Stimulated activated CD4-positive, alpha-beta T cell treated with anti-CD3 and anti-CD28 coated beads, TNF-alpha, amount 100 ng/mL, for 24 hours (primary cell): ENCODE measurements around the gene TRMT6.

Experiments used
- DNase-seq, 3 experiments: peaks; one replicate each; pipeline ENCODE4 v3.0.0-alpha.2; 2020; ENCODE audit warnings: low read depth in 3 of 3

TRMT6 gene

GRCh38 chr20:5950271-5951031 is at the start of gene TRMT6, which contains the start of gene MCM8:
TSS of gene TRMT6 (minus strand) at chr20:5950533. CDS start at chr20:5950405, 128 bp downstream.
TSS of gene MCM8 (plus strand) at chr20:5950652. CDS start at chr20:5952016, 1,364 bp downstream.
- DNase-seq: peak; percentile 92 to 98 (median 95)

DNA sequence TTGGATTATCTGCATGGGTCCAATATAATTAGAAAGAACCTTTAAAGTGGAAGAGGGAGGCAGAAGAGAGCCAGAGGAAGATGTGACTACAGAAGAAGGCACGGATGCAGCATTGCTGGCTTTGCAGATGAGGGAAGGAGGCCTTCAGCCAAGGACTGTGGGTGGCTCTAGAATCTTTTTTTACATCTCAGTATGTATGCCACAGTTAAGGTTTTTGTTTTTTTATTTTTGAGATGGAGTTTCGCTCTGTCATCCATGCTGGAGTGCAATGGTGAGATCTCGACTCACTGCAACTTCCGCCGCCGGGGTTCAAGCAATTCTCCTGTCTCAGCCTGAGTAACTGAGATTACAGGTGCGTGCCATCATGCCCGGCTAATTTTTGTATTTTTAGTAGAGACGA is 49.5 kb upstream of the TRMT6 start:
- DNase-seq: no peak

- DNase-seq: peak in 1 of 3 experiments; percentile 5
Observed at GRCh38 chr20:5996765-5997164, 46.4 kb upstream of the TRMT6 start.

DNA sequence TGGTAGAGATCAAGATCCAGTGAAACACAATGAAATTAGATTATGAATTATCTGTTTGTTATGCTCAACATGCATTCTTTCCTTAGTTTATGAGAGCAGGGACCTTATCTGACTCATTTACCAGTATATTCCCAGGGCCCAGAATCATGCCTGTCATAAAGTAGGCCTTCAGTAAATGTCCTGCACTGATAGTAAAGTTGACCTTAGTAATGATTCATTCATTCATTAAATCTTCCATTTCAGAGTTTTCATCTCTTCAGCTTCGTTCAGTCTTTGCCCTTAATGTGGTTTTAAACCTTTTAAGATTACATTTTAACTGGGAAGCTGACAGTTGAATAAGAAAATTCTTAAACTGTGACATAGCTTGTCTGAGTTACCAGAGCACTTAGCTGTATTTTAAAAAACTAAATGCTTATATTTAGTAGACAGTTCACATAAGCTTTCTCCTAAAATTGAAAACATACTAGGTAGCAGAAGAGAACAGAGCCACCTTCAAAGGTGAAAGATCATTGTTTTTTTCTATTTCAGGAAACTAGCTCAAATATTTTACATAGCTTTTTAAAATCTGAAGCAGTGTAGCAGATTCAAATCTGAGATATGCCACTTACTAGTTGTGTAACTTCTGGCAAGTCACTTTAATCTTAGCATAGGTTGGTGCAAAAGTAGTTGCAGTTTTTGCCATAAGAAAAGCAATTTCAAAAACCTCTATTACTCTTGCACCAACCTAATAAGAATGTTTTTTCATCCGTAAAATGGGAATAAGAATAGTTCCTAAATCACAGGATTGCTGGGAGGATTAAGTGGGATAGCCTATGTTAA is 41.5 kb upstream of the TRMT6 start:
- no peak for DNase-seq

- DNase-seq: no peak
Observed at GRCh38 chr20:5990946-5991345, 40.6 kb upstream of the TRMT6 start.

DNA sequence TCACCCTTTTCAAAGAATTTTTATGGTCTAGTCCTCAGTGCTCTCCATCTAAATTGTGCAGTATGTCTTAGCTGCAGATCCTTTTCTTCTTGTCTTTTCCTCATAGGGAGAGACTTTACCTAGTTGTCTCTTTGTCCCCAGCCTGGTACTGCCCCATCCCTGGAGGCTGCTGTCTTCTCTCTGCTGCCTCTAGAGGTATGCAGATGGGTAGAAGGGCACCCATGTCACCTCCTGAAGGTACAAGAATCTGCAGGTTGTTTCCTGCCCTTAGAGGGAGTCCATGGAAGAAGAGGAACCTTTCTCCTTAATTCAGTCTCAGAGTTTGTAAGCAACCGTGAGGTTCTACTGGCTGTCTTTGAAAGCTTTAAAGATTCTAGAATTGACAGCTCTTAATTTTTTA is 39.2 kb upstream of the TRMT6 start:
- DNase-seq: no peak

GRCh38 chr20:5987383-5987782 is 37.0 kb upstream of the TRMT6 start:
- no peak for DNase-seq

- DNase-seq: no peak
Observed at GRCh38 chr20:5980720-5981538, 30.6 kb upstream of the TRMT6 start.

DNA sequence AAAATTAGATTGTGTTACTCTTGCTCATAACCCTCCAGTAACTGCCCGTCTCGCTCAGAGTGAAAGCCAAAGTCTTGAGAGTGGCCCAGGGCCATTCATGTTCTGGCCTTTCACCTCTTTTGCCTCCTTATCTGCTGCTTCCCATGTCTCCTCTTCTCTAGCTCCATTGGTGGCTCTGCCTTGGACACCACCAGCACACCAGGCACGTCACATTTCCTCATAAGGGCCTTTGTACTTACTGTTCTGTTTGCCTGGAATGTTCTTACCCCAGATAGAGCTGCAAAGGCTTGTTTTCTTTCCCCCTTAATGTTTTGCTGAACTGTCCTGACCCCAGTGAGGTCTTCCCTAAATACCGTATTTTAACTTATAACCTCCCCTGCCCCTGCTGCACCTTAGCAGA is 29.5 kb upstream of the TRMT6 start:
- DNase-seq: no peak

- DNase-seq: no peak
Observed at GRCh38 chr20:5977975-5978374, 27.6 kb upstream of the TRMT6 start.

GRCh38 chr20:5977223-5977622 is 26.9 kb upstream of the TRMT6 start:
- no peak for DNase-seq

DNA sequence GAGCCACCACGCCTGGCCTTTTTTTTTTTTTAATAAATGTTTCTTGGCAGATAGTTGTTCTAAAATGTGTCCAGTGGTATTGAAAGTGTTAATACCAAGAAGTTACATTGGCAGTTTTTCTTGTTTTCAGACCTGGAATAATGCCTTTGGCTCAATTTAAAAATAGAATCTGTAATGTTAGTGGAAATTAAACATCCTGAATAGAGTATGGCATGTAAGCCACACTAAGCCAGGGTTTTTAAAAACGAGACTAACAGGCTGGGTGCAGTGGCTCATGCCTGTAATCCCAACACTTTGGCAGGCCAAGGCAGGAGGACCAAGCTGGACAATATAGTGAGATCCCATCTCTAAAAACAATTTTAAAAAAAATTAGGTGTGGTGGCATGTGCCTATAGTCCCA is 25.4 kb upstream of the TRMT6 start:
- DNase-seq: no peak

- DNase-seq: no peak
Observed at GRCh38 chr20:5974531-5974930, 24.2 kb upstream of the TRMT6 start.

DNA sequence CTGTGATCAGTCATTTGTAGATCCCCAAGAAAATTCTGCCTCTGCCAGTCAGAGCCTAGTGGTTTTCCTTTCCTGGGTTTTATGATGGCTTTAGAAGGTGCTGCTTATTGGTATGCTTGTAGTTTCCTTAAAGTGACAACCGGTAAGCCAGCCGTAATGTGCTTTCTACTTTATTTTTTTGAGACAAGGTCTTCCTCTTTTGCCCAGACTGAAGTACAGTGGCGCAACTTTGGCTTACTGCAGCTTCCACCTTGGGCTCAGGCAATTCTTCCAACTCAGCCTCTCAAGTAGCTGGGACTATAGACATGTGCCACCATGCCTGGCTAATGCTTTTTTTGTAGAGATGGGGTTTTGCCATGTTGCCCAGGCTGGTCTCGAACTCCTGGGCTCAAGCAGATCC is 23.6 kb upstream of the TRMT6 start:
- DNase-seq: no peak

DNA sequence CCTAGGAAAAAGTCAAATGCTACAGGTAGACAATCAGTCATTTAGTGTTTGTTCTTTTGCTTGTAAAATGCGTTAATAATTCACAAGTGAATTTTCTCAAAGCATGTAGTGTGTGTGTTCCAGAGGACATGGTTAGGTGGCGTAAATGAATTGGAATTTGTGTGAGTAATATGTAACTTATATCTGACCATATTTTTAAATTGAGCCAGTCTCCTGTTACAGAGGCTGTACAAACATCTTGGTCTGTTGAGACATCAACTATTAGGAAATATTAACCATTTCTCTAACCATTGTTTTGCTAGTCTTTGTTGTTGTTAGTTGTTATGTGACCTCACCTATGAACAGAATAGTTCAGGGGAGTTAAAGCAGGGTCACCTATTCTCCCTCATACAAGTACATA is 22.8 kb upstream of the TRMT6 start:
- no peak for DNase-seq

DNA sequence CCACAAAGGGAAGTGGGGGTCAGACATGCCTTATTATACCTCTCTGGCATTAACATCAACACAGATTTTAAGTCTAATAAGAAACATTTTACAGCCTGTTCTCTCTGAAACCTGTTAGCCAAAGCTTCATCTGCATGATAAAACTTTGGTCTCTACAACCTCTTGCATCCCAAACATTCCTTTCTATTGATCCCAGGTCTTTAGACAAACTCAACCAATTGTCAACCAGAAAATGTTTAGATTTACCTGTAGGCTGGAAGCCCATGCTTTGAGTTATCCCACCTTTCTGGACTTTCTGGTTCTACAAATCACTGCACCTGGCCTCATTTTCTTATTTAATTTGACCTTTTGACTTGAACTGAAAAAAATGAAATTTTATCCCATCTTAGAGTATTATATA is 20.9 kb upstream of the TRMT6 start:
- no peak for DNase-seq

- no peak for DNase-seq
Observed at GRCh38 chr20:5970381-5970780, 20.0 kb upstream of the TRMT6 start.

DNA sequence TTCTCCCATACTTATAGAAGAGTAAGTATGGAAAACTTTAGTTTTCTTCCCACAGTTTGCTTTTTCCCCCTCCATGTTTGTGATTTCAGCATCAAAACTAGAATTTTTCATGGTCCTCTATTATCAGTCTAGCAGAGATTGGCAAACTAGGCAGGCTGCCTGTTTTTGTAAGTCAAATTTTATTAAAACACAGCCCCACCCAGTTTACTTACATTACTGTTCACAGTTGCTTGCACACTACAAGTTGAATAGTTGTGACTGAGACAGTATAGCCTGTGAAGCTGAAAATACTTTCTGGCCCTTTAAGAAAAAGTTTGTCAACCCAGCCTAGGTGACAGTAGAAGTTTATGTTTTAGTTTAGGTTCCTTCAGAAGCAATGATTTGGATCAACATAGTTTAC is 19.6 kb upstream of the TRMT6 start:
- no peak for DNase-seq

- DNase-seq: no peak
Observed at GRCh38 chr20:5969348-5969935, 19.1 kb upstream of the TRMT6 start.

GRCh38 chr20:5968462-5968861 is 18.1 kb upstream of the TRMT6 start:
- no peak for DNase-seq

DNA sequence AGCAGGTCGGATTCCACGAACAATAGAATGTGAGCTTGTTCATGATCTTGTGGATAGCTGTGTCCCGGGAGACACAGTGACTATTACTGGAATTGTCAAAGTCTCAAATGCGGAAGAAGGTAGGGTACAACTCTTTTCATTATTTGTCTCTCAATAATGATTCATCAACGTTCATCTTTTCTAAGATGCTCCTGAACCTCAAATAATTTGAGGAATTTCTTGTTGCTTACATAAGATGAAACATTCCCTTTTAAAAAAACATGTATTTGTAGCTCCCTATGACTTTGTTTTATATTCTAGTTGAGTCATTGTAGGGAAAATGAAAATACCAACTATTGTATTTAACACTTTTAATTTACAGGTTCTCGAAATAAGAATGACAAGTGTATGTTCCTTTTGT is 17.1 kb upstream of the TRMT6 start:
- DNase-seq: no peak

DNA sequence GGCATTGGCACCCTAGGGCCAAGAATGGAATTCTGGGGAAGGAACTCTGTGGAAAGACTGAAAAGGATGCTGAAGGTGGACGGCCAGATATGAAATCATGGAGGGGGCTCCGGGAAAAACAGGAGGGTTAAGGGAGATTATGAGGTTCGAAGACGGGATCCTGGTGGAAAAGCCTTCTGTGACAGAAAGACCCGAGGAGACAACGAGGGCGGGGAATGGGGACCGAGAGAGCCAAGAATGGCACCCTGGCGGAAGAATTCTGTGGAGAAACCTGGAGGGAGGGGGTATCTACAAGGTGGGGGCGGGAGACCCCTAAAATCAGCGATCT is 426 bp downstream of the TRMT6 start:
- no peak for DNase-seq
